HepG2 (cell line): Measurements from ENCODE around the gene GSK3A. TPM values are rescaled to one million over a fixed set of nuclear protein-coding genes. Genes with fewer than 3 reads are reported as not detected.

Experiments used
- HDAC2 ChIP-seq: sonication (generic); formaldehyde crosslinking; IDR thresholded peaks from 2 replicates; pipeline ENCODE4 v1.4.0; 2020; ENCODE audit warnings: missing genetic modification reagents
- KDM5A ChIP-seq: fragments of 200-600 bp; sonication (generic); IDR thresholded peaks from 2 replicates; pipeline ENCODE4 v1.7.0; 2018; ENCODE audit warnings: antibody characterized with exemption, mild to moderate bottlenecking, low read length, borderline replicate concordance
- NR2F2 ChIP-seq: IDR thresholded peaks from 2 replicates; pipeline ENCODE4 v1.6.1; 2012; ENCODE audit warnings: low read depth, inconsistent platforms, borderline replicate concordance
- PRDM15 ChIP-seq: sonication (generic); formaldehyde crosslinking; IDR thresholded peaks from 2 replicates; pipeline ENCODE4 v1.4.0; 2020; ENCODE audit warnings: missing genetic modification reagents
- SMC3 ChIP-seq: IDR thresholded peaks from 2 replicates; pipeline ENCODE4 v1.6.1; 2011; ENCODE audit warnings: low read length, improper control_type of control experiment
- SP1 ChIP-seq, 2 experiments: fragments of 450-650 bp in 1 of 2; sonication (generic) in 1 of 2; formaldehyde crosslinking in 1 of 2; IDR thresholded peaks; 2 replicates each; pipeline versions ENCODE4 v1.4.0 to v1.6.1; 2016 to 2020; ENCODE audit warnings: missing genetic modification reagents in 1 of 2
- U2AF2 ChIP-seq: fragments of 200-400 bp; formaldehyde crosslinking; IDR thresholded peaks from 2 replicates; pipeline ENCODE4 v1.6.1; 2017; ENCODE audit warnings: low read depth, mild to moderate bottlenecking, low read length
- WIZ ChIP-seq: sonication (generic); formaldehyde crosslinking; IDR thresholded peaks from 2 replicates; pipeline ENCODE4 v1.5.1; 2020; ENCODE audit warnings: mild to moderate bottlenecking, missing genetic modification reagents
- ZBTB4 ChIP-seq: sonication (generic); formaldehyde crosslinking; IDR thresholded peaks from 2 replicates; pipeline ENCODE4 v1.4.0; 2020; ENCODE audit warnings: missing genetic modification reagents, mild to moderate bottlenecking, borderline replicate concordance
- ZFP41 ChIP-seq: sonication (generic); formaldehyde crosslinking; IDR thresholded peaks from 2 replicates; pipeline ENCODE4 v1.4.0; 2020; ENCODE audit warnings: mild to moderate bottlenecking, missing genetic modification reagents, borderline replicate concordance
- ZNF12 ChIP-seq: sonication (generic); formaldehyde crosslinking; IDR thresholded peaks from 2 replicates; pipeline ENCODE4 v1.5.0; 2020; ENCODE audit warnings: missing genetic modification reagents
- ZNF180 ChIP-seq: sonication (generic); formaldehyde crosslinking; IDR thresholded peaks from 2 replicates; pipeline ENCODE4 v1.4.0; 2020; ENCODE audit warnings: low read depth, missing genetic modification reagents, borderline replicate concordance
- ZNF34 ChIP-seq: sonication (generic); formaldehyde crosslinking; IDR thresholded peaks from 2 replicates; pipeline ENCODE4 v1.4.0; 2020; ENCODE audit warnings: mild to moderate bottlenecking, missing genetic modification reagents, borderline replicate concordance
- ZNF382 ChIP-seq: sonication (generic); formaldehyde crosslinking; IDR thresholded peaks from 2 replicates; pipeline ENCODE4 v1.5.0; 2020; ENCODE audit warnings: missing genetic modification reagents, mild to moderate bottlenecking, borderline replicate concordance
- ZNF530 ChIP-seq: sonication (generic); formaldehyde crosslinking; IDR thresholded peaks from 2 replicates; pipeline ENCODE4 v1.5.0; 2020; ENCODE audit warnings: low read depth, mild to moderate bottlenecking, missing genetic modification reagents
- ZNF550 ChIP-seq: sonication (generic); formaldehyde crosslinking; IDR thresholded peaks from 2 replicates; pipeline ENCODE4 v1.4.0; 2020; ENCODE audit warnings: mild to moderate bottlenecking, missing genetic modification reagents, borderline replicate concordance
- ZNF576 ChIP-seq: sonication (generic); formaldehyde crosslinking; IDR thresholded peaks from 2 replicates; pipeline ENCODE4 v1.4.0; 2020; ENCODE audit warnings: mild to moderate bottlenecking, missing genetic modification reagents
- ZNF703 ChIP-seq: sonication (generic); formaldehyde crosslinking; IDR thresholded peaks from 2 replicates; pipeline ENCODE4 v1.5.1; 2020; ENCODE audit warnings: missing genetic modification reagents, mild to moderate bottlenecking, moderate library complexity, borderline replicate concordance
- ZNF780A ChIP-seq: sonication (generic); formaldehyde crosslinking; IDR thresholded peaks from 2 replicates; pipeline ENCODE4 v1.8.0; 2022; ENCODE audit warnings: mild to moderate bottlenecking, missing genetic modification reagents, moderate library complexity
- ZNF891 ChIP-seq: sonication (generic); formaldehyde crosslinking; IDR thresholded peaks from 2 replicates; pipeline ENCODE4 v1.5.0; 2020; ENCODE audit warnings: mild to moderate bottlenecking, missing genetic modification reagents
- polyA plus RNA-seq, 8 experiments: library from polyadenylated mRNA; depleted of rRNA in 3 of 8; stranded (reverse) in 7 of 8; unstranded in 1 of 8; fragments of >200 nt; fragmentation: Illumina TruSeq in 4 of 8; extraction: Trizol in 4 of 8; gene quantifications; 2 replicates each; pipeline versions ENCODE4 v1.2.1 to v1.2.3, GENCODE V29; 2011 to 2016; ENCODE audit warnings: low read depth in 4 of 8, missing spikeins in 1 of 8, mixed read lengths in 1 of 8; ENCODE audit not compliant: insufficient read depth in 1 of 8
- total RNA-seq, 5 experiments: library from RNA; depleted of rRNA; stranded (reverse); fragments of >200 nt; fragmentation: Illumina TruSeq; extraction: Trizol; gene quantifications; 2 replicates each; pipeline ENCODE4 v1.2.3, GENCODE V29; 2016; ENCODE audit warnings: low read depth in 1 of 5

Gene GSK3A
- total and polyA plus RNA-seq, 2 of the 13 experiments (the other 11 are each of a cell fraction or from before 2014, with no cell fraction given), result 16.9 to 52.5 TPM

GRCh38 chr19:42281827-42282762 lies 39.7 kb upstream of the GSK3A start (continued):
- TF ChIP-seq ZNF12 (0 out of 2 replicates have a peak, but pooled peaks have one; percentile 7), ZNF576 (no peak), WIZ (CRISPR knock-in tag) (no peak), ZFP41 (CRISPR knock-in tag) (no peak), ZNF180 (CRISPR knock-in tag) (no peak), NR2F2 (no peak), PRDM15 (CRISPR knock-in tag) (no peak), U2AF2 (no peak), SMC3 (no peak), ZNF780A (CRISPR knock-in tag) (no peak), HDAC2 (CRISPR knock-in tag) (peak; percentile 22; the same call in 1 of the 2 replicates), ZBTB4 (CRISPR knock-in tag) (no peak), SP1 (IDR thresholded peaks at IDR 0.05) (no peak), SP1 (CRISPR knock-in tag; IDR thresholded peaks at IDR 0.05) (0 out of 2 replicates have a peak, but pooled peaks have one; percentile 23), ZNF550 (no peak), ZNF34 (CRISPR knock-in tag) (no peak), ZNF382 (CRISPR knock-in tag) (no peak), ZNF530 (CRISPR knock-in tag) (no peak), ZNF703 (CRISPR knock-in tag) (no peak), KDM5A (no peak), ZNF891 (CRISPR knock-in tag) (no peak)
